Right atrium auricular region (tissue), 2 donors: ENCODE measurements around the gene GNLY. TPM values are rescaled to one million over a fixed set of nuclear protein-coding genes. Genes with fewer than 3 reads are reported as not detected.
A peak's percentile ranks its signal among the peaks of the same experiment; 100 is the strongest.

Source experiments
- DNase-seq: peaks from one replicate; pipeline ENCODE4 v3.0.0-alpha.2; 2019; ENCODE audit warnings: low spot score
- H3K27ac ChIP-seq, 2 donors: fragments of 200-600 bp; sonication (generic); 1 replicate in 1 of 2; 2 replicates in 1 of 2; pipeline ENCODE4 v1.5.1; 2016 to 2019
- H3K27me3 ChIP-seq, 2 donors: fragments of 200-600 bp; sonication (generic); one replicate each; pipeline versions ENCODE4 v1.5.1 to v1.6.0; 2017 to 2019
- H3K36me3 ChIP-seq: fragments of 200-600 bp; sonication (generic); one replicate; pipeline ENCODE4 v1.5.1; 2016
- H3K4me1 ChIP-seq, 2 donors: fragments of 200-600 bp; sonication (generic); one replicate each; pipeline versions ENCODE4 v1.5.1 to v1.6.0; 2017 to 2019
- H3K4me3 ChIP-seq, 2 donors: fragments of 200-600 bp; sonication (generic); 1 replicate in 1 of 2; 2 replicates in 1 of 2; pipeline ENCODE4 v1.5.1; 2017 to 2019; ENCODE audit warnings: mild to moderate bottlenecking in 1 of 2, moderate library complexity in 1 of 2
- H3K9me3 ChIP-seq, 2 donors: fragments of 200-600 bp; sonication (generic); one replicate each; pipeline ENCODE4 v1.5.1; 2019
- total RNA-seq, 2 donors: library from RNA; depleted of rRNA; stranded (reverse); fragments of >200 nt; gene quantifications; one replicate each; pipeline ENCODE4 v1.1.0, GENCODE V29; 2016
- TF ChIP-seq, protein P1 (sequence below), 2 donors: fragments of 200-600 bp; sonication (generic); IDR thresholded peaks; one replicate each; pipeline ENCODE4 v1.5.1; 2019; ENCODE audit warnings: antibody characterized with exemption in 2 of 2

GNLY gene
- total RNA-seq, 2 donors from 2014 or later = 1.4 TPM; not detected in 1

DNA sequence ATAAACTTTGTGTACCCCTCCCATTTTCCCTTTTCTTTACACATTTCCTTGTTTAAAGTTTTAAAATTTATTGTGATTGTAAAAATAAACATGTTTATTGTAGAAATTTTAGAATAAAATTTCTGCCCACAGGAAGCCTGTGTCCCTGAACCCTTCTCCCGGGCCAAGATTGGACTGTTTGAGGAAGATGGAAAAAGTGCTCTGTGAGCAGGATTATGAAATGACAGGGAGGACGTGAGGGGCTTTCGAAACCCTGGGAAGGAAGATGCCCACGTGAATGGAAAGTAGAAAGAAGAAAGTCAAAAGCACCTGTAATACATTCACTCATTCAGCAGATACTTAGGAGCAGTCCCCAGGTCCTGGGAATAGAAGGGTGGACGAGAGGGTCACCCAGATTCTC lies 34.2 kb downstream of the GNLY start:
- peak overlapping the region; percentile 26 to 43 for H3K27ac ChIP-seq
- TF ChIP-seq, protein P1, sequence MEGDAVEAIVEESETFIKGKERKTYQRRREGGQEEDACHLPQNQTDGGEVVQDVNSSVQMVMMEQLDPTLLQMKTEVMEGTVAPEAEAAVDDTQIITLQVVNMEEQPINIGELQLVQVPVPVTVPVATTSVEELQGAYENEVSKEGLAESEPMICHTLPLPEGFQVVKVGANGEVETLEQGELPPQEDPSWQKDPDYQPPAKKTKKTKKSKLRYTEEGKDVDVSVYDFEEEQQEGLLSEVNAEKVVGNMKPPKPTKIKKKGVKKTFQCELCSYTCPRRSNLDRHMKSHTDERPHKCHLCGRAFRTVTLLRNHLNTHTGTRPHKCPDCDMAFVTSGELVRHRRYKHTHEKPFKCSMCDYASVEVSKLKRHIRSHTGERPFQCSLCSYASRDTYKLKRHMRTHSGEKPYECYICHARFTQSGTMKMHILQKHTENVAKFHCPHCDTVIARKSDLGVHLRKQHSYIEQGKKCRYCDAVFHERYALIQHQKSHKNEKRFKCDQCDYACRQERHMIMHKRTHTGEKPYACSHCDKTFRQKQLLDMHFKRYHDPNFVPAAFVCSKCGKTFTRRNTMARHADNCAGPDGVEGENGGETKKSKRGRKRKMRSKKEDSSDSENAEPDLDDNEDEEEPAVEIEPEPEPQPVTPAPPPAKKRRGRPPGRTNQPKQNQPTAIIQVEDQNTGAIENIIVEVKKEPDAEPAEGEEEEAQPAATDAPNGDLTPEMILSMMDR (IDR thresholded peaks at IDR 0.05) = no peak
- H3K9me3 ChIP-seq = no peaks in the 10 kb centered on the region
- peaks cover 0 to 32% of the 10 kb centered on the region in 2 donors for H3K4me1 ChIP-seq
- no peak overlapping the region for H3K4me3 ChIP-seq
- DNase-seq = no peak
- no peaks in the 10 kb centered on the region for H3K27me3 ChIP-seq
- H3K36me3 ChIP-seq = no peaks in the 10 kb centered on the region

DNA sequence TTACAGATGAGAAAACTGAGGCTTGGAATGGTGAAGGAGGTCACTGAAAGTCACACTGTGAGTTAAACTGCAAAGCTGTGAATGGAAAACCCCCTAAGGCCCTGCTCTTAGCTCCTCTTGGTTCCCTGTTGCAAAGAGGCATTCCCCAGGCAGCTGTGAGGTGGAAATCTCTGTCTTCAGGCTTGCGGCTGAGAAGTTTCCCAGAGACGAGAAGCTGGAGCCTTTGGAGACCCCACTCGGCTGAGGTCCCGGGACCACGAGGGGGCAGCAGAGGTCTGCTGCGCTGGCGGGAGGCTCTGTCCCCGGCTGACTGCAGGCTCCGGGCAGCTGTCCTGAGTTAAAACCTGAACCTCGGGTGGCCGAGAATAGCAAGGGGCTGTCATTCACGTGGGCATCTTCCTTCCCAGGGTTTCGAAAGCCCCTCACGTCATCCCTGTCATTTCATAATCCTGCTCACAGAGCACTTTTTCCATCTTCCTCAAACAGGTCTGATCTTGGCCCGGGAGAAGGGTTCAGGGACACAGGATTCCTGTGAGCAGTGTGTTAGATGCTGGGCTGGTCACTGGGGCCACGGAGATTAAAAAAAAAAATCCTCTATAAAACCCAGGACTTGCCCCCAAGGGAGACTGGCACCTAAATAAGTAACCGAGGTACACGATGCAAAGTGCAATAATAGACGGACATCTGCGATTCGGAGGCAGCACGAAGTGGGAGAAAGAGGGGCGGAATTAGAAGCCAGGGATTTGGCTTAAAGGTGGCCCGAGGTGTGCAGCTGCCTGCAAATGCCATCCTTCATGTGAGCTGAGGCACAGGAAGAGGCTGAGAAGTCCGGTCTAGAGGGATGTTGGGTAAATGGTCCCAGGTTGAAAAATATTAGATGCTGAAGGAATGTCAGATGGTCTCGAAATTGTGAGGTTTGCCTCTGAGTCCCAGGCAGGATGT lies 35.0 kb downstream of the GNLY start:
- H3K9me3 ChIP-seq = no peaks in the 10 kb centered on the region
- H3K27me3 ChIP-seq = no peaks in the 10 kb centered on the region
- DNase-seq = peak; percentile 95
- H3K4me1 ChIP-seq = peaks cover 0 to 36% of the 10 kb centered on the region in 2 donors
- no peaks in the 10 kb centered on the region for H3K36me3 ChIP-seq
- TF ChIP-seq, protein P1 (IDR thresholded peaks at IDR 0.05) = peak; percentile 94 to 96
- H3K4me3 ChIP-seq = no peak overlapping the region
- H3K27ac ChIP-seq = peak overlapping the region; percentile 26 to 43

DNA sequence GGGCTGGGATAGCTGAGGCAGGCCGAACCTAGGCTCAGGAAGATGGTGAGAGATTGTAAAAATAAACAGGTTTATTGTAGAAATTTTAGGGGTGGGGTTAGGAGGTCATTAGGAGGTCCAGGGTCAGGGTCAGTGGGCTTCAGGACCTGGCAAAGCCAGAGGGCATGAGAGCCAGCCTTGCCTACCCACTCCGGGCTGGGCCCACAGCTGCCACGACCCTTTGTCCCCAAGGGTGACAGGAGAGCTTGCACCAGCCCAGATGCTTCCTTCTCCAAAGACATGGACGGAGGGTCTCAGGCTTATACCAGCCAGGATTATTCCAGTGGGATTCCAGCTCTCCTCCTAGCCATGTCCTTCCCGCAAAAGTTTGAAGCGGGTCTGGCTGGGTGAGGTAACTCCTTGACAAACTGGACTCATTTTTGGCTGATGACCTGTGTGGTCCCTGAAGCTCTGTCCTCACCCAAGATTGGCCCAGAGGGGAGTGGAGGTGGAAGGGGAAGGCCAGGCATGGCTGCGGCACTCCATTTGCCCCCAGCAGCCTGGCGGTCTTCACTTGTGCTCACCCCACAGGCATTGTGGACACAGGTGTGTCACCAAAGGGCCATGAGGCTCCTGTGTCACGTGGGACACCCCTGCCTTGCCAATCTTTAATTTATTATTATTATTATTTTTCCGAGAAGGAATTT lies 35.8 kb downstream of the GNLY start:
- Histone ChIP-seq H3K36me3 (no peaks in the 10 kb centered on the region), H3K9me3 (no peaks in the 10 kb centered on the region), H3K4me1 (peaks cover 0 to 33% of the 10 kb centered on the region in 2 donors), H3K27ac (no peak overlapping the region), H3K4me3 (no peak overlapping the region), H3K27me3 (no peaks in the 10 kb centered on the region)
- DNase-seq = no peak
- TF ChIP-seq, protein P1 (IDR thresholded peaks at IDR 0.05) = no peak

DNA sequence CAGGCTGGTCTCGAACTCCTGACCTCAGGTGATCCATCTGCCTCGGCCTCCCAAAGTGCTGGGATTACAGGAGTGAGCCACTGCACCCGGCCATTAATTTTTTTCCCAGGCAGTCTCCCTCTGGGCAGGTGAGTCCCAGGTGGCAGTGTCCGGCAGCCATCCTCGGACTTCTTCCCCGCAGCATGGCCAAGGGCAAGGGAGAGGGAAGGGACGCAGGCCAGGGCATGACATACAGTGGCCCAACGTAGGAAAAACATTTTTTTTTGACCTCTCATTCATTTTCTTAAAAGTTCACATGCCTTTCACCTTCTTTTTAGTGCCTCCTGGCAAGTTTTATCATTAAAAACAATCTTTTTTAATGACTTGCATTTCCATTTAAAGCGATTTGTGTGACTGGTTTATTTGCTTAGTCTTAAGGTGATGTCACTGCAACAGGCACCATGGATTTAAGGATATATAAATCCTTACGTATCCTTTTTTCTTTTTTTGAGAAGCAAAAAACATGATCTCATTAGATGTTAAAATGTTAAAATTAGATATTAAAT lies 36.6 kb downstream of the GNLY start:
- Histone ChIP-seq H3K27ac (no peak overlapping the region), H3K27me3 (no peaks in the 10 kb centered on the region), H3K9me3 (no peaks in the 10 kb centered on the region), H3K4me3 (no peak overlapping the region), H3K4me1 (peaks cover 0 to 26% of the 10 kb centered on the region in 2 donors), H3K36me3 (no peaks in the 10 kb centered on the region)
- TF ChIP-seq, protein P1 (IDR thresholded peaks at IDR 0.05) = no peak
- no peak for DNase-seq

DNA sequence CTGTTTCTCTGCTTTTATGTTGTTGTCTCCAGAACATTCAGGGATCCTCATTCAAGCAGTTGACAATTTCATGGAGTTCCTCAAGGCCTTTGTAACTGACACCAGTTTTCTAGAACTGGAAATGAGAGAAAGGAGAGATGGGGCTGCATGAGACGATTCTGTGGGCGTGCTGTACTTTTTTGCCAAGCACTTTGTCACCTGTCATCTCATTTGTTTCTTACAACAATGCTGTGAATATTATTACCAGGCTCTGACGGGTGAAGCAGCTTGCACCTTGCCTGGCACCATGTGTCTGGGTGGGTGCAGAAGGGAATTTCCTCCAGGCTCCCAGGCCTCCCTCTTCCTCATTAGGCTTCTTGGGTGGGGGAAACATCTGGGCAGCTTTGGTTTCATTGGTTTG lies 37.4 kb downstream of the GNLY start:
- Histone ChIP-seq H3K4me3 (no peak overlapping the region), H3K9me3 (no peaks in the 10 kb centered on the region), H3K36me3 (no peaks in the 10 kb centered on the region), H3K4me1 (peaks cover 0 to 26% of the 10 kb centered on the region in 2 donors), H3K27ac (no peak overlapping the region), H3K27me3 (no peaks in the 10 kb centered on the region)
- DNase-seq = no peak
- TF ChIP-seq, protein P1 (IDR thresholded peaks at IDR 0.05) = no peak
